Stimulated activated CD8-positive, alpha-beta memory T cell treated with anti-CD3 and anti-CD28 coated beads, Interleukin-12 subunit alpha, Interleukin-12 subunit beta, amount 100 ng/mL, for 24 hours (primary cell): ENCODE results near the gene HOXB5.

Source experiments
- DNase-seq: peaks from one replicate; pipeline ENCODE4 v3.0.0-alpha.2; 2020; ENCODE audit errors: extremely low read depth

The HOXB5 gene

DNA sequence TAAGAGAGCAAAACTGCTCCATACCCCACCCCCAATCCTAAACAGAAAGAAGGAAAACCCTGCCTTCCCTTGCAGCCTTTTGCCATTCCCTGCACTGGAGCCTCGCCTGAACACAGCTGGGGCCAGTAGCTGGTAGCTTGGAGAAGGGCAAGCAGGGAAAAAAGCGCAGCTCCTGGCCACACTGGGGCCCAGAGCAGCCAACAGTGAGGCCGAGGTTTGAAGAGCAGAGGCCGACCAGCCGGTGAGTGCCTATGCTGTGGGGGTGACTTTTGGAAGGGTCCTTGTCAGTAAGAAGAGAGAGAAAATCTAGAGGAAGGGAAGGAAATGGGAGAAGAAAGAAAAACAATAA is 35.8 kb upstream of the HOXB5 start:
- no peak for DNase-seq

DNA sequence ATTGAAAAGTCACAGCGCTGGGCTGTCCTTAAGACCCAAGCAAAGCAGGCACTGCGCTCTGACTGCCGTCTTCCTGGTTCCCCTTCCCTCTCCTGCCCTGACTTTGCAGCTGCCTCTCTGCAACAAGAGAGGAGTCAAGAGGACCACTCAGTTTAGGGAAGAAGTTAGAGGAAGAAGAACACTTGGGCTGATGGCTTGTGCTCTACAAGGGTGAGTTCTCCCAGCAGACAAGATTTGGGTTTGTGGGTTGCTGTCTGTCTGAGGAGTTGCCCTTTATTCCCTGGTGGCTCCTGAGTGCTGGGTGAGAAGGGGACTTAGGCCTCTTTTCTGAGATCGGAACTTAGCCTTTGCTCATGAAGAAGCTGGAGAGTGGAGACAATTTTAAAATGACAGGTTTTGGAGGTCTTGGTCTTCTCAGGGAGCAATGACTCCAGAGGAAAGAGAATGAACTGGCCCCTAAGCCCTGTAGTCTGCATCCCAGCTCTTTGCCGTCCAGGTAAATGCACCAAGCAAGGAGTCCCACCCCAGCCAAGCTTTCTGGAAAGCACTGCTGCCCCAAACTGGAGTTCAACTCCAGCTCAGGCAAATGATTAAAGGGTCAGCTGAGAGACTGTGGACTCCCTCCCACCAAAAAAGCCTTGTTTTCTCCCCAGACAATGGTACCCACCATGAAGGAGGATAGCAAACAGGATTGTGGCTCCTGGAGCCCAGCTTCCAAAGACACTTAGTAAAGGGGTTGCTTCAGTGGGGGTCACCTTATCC is 35.3 kb upstream of the HOXB5 start:
- no peak for DNase-seq

DNA sequence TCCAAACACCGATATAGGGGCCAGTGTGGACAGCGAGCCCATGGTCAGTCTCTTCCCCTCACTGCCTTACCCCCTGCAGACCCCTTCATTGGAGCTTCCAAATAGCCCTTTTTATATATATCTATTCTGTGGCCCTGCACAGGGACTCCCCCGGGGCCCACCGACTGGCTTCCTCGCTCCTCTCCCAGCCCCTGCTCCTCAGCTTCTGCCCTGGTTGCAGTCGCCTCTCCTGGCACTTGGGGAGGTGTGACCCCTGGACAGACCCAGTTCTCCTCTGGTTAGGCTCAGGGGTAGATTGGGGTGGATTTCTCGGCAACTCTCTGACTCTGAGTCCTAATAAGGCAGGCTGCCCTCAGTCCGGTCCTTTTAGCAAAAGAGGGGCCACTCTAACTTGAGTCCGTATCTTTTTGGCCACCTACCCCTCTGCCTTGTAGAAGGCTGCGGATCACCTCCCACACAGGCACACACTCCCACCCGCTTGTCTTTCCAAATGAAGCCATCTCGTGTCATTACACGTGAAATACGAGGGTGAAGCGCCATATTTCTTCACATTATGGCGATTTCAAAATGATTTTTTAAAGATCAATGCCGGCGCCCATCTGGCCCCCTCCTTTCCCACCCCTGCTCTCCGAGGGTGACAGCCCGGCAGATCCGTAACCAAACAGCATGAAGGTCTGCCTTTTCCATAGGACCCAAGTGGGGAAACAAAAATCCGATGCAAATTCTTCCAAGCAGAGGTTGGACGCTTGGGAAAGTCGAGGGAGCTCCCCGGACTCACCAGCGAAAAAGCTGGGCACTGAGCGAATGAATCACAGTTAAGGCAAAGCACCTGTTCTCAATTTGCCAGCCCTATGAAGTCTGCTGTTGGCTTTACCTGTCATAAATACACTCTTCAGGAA is 34.3 kb upstream of the HOXB5 start:
- no peak for DNase-seq

DNA sequence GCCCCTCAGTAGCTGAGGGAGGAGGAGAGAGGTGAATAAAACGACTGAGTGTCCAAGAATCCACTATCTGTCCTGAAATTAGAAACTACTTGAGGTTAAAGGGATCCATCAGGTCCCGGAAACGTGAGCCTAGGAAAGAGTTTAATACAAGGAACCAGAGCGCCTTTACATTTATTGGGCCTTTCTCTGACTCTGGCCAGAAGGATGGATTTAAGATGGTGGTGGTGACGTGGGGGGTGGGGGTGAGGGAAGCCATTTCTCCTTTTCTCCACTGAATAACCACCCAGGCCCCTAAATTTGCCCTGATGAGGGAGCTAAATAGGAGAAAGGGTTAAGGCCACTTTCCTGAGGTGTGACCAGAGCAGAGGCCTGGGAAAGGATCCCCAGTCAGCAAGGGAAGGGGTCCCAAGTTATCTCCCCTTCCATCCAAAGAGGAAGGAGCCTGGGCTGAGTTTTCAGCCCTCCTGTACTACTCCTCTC is 33.6 kb upstream of the HOXB5 start:
- no peak for DNase-seq

DNA sequence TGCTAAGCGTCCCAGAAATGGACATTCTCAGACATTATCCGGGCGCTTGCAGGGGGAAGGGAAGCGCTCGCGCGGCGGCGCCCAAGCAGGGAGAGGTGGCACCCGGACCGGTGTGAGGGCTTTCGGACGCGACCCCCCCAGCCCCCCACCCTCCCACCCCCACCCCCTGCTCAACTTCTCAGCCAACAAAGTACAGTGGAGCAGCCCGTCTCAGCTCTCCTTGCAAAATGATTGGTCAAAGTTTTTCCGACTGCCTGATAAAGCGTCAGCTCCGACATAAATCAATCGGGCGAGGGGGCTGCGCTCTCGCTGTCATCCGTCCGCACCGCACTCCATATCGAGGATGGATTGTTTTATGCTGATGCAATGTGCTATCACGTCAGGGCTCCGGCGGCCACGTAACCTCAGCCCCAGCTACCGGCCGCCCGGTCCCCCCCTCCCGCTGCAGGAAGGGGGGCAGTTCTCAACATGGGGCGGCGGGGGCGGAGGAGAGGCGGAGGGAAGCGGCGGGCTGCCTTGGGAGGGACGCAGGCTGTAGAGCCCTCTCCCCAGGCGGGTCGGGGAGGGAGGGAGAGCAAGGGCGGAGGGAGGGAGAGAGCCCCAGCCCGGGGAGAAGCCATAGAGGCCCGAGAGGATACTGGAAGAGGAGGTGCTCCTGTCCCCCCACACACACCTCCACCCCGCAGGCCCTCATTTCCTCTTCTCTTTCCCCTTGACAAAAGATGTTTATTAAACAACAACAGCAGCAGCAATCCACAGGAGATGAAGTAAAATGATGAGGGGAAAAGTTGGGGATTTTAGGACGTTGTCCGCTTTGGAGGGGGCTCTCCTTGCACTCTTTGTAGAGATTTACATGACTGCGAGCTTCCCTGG is 32.9 kb upstream of the HOXB5 start, which contains the start of gene HOXB9:
Gene HOXB9 (minus strand): TSS at position 114 of the 873 bp plus-strand sequence. CDS start 89 bp downstream, at position 25.
- no peak for DNase-seq

DNA sequence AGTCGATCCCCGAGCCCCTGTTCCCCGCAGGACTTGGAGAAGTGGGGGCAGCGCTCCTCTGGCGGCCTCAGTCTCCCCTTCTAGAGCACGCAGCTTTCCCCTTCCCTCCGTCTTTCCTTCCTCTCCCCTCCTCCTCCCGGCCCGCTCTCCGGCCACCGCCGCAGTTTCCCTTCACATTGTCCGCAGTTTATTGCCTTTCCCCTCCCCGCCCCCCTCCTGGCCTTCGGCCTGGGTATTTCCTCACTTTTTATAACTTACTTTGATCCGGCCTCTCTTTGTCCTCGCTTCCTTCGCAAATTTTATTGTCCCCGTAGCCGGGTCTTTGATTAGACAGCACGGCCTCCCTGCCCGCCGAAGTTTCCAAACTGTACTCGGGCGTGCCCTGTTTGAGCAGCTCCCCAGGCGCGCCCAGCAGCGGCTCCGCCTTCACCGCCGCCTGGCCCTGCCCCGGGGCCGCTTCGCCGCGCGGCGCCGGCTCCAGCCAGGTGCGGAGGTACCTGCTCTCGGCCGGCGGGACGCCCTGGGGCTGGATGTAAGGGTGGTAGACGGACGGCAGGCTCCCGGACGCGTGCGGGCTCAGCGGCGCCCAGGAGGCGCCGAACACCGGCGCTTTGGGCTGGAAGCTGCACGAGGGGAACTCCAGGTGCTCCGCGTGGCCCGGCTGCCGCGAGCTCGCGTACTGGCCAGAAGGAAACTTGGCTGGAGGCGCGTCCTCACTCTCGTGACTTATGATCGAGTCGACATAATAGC is 32.1 kb upstream of the HOXB5 start:
- DNase-seq = no peak

DNA sequence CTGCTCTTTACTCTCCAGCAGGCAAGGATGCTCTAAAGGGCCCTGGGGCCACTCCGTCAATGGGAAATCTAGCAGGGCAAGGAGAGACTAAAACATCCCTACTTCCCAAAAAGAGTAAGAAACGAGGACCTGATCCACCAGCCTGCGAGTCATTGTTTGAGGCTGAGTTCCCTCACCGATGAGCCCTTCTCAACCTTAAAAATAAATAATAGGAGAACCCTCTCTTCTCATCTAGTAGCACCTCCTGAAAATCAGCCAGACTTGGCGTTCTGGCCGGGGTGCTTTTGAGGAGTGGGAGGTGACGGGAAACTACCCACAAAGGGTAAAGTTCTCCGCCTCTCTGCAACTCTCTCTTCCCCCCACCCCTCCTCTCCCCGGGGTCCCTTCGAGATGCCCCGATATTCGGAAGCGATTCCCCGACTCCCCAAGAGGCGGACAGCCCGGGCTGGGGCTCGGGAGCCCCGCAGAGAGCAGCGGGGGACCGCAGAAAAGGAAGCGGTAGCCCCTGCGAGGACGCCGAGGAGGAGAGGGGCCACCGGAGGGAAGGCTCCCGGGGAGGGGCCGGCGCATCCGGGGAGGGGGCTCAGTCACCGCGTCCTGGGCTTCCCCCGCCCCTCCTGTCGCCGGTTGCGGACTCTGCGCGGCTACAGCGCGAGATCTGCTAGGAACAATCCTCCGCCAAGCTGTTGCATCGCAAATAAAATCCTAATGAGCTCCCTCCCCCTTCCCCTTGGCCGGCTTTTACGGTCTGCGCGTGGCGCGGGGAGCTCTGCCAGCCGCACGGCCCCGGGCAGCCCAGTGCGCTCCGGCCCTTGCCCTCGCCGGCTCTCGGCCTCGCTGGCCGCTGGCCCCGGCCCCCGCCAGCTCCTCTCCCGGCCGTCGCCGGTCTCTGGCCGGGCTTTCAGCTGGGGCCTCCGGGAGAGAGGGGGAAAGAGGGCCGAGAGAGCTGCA is 31.2 kb upstream of the HOXB5 start:
- no peak for DNase-seq

DNA sequence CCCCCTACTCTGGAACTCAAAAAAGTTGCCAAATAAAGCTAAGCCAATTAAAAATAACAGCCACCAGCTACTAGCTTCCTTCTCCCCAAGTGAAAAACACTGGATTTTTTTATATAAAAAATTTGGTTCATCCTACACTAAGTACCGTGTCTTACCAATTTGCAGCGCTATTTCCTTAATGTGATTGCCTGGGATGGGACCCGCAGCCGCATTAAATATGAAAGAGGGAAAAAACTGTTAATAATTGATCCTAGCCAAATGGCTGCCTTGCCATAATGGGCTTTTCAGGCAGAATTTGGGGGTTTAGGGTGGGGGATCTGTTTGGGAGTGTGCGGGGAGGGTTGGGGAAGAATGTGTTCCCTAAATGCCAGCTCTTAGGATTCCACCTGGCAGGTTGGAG is 30.5 kb upstream of the HOXB5 start:
- DNase-seq = no peak

DNA sequence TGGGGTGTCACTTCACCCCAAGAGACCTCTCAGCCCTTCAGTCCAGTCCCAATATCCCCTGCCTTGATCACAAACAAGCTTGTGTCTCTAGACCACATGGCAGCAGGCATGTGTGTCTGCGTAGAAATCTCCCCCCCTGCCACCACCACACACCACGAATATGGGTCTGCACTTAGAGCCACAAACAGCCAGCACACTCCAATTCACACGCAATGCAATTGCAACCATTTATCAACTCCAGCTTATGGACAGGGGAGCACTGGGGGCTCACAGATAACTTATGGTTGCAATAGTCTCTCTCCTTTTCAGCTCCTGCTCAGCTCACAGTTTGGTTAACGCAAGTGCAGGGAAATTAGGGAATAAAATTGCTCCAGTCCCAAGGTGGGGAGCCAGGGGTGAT is 30.0 kb upstream of the HOXB5 start:
- DNase-seq = no peak

DNA sequence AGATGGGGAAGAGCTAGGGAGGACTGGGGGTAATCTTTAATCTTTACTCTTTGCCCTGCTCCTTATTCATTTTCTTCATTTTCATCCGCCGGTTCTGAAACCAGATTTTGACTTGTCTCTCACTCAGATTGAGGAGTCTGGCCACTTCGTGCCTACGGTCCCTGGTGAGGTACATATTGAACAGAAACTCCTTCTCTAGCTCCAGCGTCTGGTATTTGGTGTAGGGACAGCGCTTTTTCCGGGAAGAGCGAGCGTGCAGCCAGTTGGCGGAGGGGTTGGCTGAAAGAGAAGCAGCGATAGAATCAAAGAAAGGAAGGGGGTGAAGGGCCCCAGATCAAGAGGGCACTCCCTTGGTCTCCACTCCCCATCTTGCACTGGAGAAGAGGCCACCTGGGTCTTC is 29.3 kb upstream of the HOXB5 start:
- DNase-seq = no peak

DNA sequence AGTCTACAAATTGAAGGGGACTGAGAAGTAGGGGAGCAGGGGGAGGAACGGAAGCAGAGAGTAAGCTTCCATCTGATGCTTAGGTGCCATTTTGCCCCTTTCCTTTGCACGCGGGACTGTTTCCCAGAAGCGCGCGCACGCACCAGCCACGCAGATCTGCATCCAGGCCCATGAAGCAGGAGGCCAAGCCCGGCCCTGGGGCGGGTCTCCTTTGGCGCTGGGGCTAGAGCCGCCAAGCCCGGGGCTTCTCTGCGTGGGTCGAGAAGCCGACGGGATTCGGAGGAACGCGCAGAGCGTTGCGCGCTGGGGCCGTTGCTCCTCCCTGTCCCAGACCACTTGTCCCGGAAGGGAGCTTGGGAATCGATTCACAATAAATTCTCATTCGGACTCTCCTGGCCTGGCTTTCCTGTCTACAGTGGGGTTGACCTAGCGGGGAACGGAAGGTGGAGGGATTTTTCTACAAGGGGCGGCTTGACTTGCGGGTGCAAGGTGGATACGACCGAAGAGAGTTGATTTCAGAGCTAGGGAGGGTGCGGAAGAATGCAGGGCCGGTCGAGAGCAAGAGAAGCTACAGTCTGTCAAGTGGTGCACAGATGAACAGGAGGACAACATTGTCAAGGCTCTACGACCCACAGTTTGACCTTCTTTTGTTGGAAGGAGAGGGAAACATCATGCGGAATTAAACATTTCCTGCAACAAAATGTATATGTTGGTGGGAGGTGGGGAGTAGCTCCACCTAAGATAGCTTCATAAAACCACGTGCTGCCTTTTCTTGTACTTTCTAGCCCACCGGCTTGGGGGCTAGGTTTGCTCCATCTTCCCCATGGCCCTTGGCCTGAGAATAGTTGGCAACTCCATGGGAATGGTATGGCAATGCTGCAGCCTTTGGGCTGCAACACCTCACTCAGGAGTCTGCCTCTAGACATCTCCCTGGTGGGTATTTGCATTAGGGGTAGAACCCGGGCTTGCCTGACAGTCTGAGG is 28.1 kb upstream of the HOXB5 start:
- no peak for DNase-seq

DNA sequence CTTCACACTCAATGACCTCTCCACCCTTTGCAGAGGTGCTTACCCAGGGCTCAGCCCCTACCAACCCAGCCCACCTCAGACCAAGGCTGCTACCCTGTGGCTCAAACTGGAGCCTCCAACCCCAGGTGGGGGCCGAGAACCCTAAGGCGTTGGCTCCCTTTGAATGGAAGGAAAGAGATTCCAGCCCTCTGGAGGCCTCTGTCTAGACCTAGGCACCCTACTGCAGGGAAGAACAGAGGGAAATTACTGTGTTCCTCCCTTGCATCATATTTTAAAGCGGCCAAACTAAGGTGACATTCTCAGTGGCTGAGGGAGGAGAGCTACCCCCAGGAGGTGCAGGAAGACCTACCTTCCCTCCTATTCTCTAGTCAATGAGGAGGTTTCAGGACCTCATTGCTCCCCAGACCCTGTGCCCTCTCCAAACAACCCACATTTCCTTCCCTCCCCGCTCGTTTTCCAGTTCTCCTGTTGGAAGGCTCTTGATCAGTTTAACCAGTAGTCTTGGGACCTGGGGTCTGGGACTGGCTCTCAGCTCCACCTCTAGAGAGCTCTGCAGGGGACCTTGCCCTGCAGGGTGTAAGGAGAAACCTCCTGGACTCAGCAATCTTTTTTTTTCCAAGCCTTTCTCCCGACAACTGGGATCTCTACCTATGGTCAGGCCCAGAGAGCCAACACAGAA is 27.0 kb upstream of the HOXB5 start:
- DNase-seq = no peak

DNA sequence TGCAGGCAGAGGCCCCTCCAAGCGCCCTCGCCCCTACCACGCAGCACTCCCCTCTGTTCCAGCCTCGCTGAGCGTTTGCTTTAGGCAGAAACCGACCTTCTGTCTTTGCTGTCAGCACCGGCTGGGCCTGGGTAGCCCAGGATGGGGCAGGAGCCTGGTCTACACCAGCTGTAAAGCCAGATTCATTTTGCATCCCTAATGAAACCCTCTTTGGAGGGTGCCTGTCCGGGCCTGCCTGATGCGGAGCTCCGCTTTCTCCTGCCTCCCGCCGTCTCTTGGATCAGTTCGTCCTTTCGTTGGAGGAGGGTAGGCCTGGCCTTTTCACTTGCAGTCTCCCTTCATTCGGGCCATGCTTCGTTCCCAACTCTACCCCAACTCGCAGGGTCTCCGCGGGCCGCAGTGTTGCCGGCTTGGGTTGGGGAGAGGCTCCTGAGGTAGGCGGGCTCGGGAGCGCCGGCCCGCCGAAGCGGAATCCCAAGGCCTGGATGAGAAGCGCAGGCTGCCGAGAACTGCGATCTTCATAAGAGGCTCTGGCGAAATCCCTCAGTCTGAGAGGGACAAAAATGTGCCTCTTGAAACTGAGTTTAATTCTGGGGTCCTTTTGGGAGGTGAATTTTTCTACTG is 26.4 kb upstream of the HOXB5 start:
- no peak for DNase-seq

DNA sequence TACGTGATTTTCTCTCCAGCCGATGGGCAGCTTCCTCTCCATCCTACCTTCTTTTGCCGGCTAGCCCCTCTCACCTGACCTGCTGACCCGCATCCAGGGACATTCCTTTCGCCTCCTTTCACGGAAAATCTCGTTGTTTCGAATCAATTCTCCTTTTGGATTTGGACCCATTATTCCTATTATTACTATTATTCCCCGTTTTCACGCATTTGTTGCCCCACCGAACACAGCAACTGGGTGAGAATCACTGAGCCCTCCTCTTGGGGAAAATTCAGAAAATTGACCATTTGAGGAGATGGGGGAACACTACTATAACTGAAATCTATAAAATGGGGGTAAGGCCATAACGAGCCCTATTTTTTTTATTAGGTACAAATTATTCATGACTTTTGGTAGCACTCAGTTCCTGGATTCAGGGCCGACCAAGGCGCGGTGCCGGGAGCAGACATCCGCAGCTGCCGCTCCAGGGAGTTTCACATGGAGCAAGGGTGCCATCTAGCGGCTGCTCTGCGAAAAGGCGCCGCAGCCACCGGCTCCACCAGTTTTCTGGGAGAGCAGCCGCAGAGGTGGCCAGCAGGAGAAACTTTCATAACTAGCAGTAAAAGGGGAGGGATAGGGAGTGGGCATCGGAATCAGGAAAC is 24.8 kb upstream of the HOXB5 start:
- no peak for DNase-seq

DNA sequence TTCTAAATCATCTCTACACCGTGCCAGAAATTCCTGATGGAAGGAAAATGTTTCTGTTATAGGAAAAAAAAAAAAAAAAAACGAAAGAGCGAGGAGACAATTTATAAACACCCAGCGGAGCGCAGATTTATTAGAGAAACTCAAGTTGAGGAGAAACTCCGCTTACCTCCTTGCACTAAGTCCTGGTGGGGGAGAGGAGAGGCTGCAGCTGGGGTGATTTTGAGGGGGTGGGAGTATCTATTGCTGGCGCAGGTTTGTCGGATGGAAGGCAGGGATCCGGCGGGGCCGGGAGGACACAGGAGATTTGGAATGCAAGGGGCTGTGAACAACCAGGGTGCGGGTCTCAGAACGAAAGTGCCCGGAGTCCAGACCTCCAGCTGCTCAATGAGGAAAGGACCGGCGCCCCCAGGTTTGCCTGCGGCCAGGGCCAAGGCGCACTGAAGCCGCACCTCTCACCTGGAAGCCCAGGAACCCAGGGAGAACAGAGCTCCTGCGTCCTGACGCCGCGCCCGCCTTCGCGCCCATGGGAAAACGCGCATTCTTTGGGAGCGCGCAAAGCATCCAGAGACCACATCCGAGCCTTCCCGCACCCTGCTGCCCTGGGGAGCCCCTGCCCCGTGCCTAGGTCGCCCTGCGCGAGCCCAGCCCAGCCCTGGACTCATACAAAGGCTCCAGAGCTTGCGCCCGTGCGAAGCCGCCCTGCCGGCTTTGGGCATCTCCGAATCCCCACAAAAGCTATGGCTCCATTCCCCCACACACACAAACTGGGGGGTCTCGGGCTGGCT is 24.1 kb upstream of the HOXB5 start:
- DNase-seq = no peak

DNA sequence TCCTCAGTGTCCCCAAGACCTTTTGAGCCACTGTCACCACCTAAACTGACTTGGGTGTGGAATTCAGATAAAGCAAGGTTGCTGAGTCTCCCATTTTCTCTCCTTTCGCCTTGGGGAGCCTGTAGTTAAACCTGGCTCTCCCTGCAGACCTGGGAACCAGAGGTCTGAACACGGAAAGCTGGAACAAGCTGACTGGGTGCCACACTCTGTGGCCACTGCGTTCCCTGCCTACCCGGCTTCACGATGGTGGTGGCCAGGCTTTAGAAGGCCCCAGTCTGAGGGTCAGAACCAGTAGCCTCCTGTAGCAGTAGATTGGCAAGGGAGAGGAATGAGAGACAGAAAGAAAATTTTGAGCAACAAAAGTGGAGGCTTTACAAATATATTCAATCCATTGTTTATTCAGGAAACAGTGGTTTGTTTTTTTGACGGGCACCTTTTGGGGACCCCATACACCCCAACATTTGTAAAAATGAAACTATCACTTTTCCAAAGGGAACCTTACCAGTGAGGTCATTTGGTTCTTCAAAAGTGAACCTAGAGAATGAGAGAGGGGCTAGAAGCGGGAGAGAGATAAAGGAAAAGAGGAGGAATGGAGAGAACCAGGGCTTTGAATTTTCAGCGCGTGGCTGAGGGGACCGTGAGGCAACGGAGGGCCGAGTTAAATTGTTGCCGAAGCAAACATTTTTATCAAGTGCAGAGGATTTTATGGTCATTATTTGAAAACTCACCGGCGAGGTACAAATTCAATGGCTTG is 23.3 kb upstream of the HOXB5 start:
- DNase-seq = no peak
